ENCODE results near the gene FASTK.
A peak's percentile ranks its signal among the peaks of the same experiment; 100 is the strongest.

Gene FASTK

DNA sequence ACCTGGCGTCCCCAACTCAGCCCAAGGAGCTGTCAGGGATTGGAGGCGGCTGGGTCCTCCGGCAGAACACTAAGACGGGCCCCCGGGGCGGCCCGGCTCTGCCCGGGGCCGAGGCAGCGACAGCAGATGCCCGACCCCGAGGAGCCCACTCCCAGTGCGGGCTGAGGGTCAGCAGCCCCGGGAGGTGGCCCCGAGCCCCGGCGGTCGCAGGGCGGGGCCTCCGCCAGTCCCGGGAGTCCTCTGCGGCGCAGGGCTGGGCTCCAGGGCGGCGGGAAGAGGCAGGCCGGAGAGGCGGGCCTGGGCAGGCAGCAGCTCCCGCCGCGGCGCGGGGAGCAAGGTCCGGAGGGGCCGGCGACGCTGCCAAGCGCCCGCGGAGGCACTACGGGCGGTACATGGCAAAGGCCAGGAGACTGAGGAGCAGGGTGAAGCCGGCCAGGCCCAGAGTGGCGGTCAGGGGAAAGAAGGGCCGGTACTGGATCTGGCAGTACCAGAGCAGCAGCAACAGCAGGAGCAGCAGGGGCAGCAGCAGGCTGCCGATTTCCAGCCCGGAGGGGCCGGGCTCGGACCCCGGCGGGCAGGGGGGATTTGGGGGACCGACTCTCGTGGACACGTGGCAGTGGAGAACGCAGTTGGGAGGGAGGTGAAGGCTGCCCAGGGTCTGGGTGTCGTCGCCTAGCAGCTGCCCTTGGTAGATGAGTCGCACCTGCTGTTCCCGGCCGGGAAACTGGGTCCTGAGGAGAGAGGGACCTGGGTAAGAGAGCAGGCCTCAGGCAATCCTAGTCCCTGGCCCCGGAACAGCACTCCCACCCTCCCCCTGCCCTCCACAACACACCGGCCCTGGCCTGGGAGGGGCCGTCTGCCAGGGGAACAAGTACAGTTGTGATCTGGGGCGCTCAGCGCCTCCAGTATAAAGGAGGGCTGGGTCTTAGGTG, 827 bp upstream of the FASTK start:
- TF ChIP-seq, protein P1, sequence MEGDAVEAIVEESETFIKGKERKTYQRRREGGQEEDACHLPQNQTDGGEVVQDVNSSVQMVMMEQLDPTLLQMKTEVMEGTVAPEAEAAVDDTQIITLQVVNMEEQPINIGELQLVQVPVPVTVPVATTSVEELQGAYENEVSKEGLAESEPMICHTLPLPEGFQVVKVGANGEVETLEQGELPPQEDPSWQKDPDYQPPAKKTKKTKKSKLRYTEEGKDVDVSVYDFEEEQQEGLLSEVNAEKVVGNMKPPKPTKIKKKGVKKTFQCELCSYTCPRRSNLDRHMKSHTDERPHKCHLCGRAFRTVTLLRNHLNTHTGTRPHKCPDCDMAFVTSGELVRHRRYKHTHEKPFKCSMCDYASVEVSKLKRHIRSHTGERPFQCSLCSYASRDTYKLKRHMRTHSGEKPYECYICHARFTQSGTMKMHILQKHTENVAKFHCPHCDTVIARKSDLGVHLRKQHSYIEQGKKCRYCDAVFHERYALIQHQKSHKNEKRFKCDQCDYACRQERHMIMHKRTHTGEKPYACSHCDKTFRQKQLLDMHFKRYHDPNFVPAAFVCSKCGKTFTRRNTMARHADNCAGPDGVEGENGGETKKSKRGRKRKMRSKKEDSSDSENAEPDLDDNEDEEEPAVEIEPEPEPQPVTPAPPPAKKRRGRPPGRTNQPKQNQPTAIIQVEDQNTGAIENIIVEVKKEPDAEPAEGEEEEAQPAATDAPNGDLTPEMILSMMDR (conservative IDR thresholded peaks at IDR 0.05; ENCODE audit: low read length), result no peak
- DNase-seq (ENCODE audit: low read depth), result no peak
- H3K4me3 ChIP-seq (ENCODE audit: low read length), result peak overlapping the region; percentile 77

GRCh38 chr7:151080067-151080521, 515 bp downstream of the FASTK start:
- H3K4me3 ChIP-seq (ENCODE audit: low read length), result peak overlapping the region; percentile 82

DNA sequence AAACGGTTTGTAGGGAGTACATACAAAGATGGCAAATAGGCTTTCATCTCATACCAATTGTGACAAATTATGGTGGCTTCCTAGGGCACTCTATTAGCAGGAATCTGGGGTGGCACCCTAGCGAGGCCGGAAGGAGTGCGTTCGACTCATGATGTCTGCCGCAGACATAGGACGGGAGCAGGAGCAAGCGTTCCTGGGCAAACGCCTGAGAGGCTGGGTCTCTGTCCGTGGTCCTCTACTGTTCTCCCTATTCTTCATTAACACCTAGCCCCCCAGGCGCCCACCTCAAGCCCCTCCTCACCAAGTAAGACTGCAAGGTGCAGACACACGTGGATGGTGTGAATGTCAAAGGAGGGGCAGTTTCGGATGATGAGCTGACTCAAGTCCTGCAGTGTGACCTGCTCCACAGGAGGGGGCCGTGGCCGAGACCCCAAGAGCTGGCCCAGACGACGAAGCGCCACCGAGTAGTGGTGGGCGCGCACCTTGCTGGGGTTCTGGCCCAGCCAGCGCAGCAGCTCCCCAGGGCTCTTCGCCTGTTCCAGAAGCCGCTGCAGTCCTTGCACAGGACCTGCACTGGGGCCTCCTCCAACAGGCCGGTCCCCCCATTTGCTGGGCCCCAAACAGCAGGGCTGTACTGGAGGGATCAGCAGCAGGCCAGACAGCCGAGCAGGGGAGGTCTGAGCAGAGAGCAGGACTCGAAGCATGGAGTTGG, 1.3 kb downstream of the FASTK start:
- TF ChIP-seq, protein P1 (conservative IDR thresholded peaks at IDR 0.05; ENCODE audit: low read length), result no peak
- peak overlapping the region; percentile 82 for H3K4me3 ChIP-seq (ENCODE audit: low read length)
- no peak for DNase-seq (ENCODE audit: low read depth)

More at GRCh38 chr7:151080067-151080521, 515 bp downstream of the FASTK start:
- DNase-seq (ENCODE audit: low read depth), result no peak
- TF ChIP-seq, protein P1 (conservative IDR thresholded peaks at IDR 0.05; ENCODE audit: low read length), result no peak

GRCh38 chr7:151078233-151079040, 2.2 kb downstream of the FASTK start:
- DNase-seq (ENCODE audit: low read depth), result peak; percentile 45
- TF ChIP-seq, protein P1 (conservative IDR thresholded peaks at IDR 0.05; ENCODE audit: low read length), result no peak
- no peak overlapping the region; the same call in 1 of the 2 replicates for H3K4me3 ChIP-seq (ENCODE audit: low read length)

- TF ChIP-seq, protein P1 (conservative IDR thresholded peaks at IDR 0.05; ENCODE audit: low read length), result no peak
- no peak for DNase-seq (ENCODE audit: low read depth)
- H3K4me3 ChIP-seq (ENCODE audit: low read length), result no peak overlapping the region
Observed at GRCh38 chr7:151077705-151078232, 2.8 kb downstream of the FASTK start.

- TF ChIP-seq, protein P1 (conservative IDR thresholded peaks at IDR 0.05; ENCODE audit: low read length), result peak; percentile 39
- no peak for DNase-seq (ENCODE audit: low read depth)
- no peak overlapping the region for H3K4me3 ChIP-seq (ENCODE audit: low read length)
Observed at GRCh38 chr7:151076863-151077704, 3.5 kb downstream of the FASTK start.

Data from AG10803 (cell line).